GM21447 (cell line): ENCODE measurements around the gene CREB5.
A peak's percentile ranks its signal among the peaks of the same experiment; 100 is the strongest.

Source experiments
- ATAC-seq: cut with Tn5 transposase; IDR thresholded peaks from one replicate; pipeline ENCODE4 v1.9.1; 2021; ENCODE audit not compliant: unreplicated experiment

The CREB5 gene

GRCh38 chr7:28509251-28510025, 97.1 kb downstream of the CREB5 start:
- peak; percentile 83 for ATAC-seq

GRCh38 chr7:28510026-28510369, 97.7 kb downstream of the CREB5 start:
- ATAC-seq, result no peak

GRCh38 chr7:28512668-28513440, 100.5 kb downstream of the CREB5 start:
- ATAC-seq, result no peak

- no peak for ATAC-seq
Measured at GRCh38 chr7:28516390-28517172, 104.3 kb downstream of the CREB5 start.

GRCh38 chr7:28517206-28517605, 104.9 kb downstream of the CREB5 start:
- ATAC-seq, result no peak

- no peak for ATAC-seq
Measured at GRCh38 chr7:28517606-28518005, 105.3 kb downstream of the CREB5 start.

- ATAC-seq, result no peak
Measured at GRCh38 chr7:28520074-28521015, 108.0 kb downstream of the CREB5 start.

- no peak for ATAC-seq
Measured at GRCh38 chr7:28524978-28525377, 112.7 kb downstream of the CREB5 start.

GRCh38 chr7:28528899-28529298, 116.6 kb downstream of the CREB5 start:
- ATAC-seq, result no peak

GRCh38 chr7:28529755-28530154, 117.4 kb downstream of the CREB5 start:
- no peak for ATAC-seq

GRCh38 chr7:28530175-28530802, 118.0 kb downstream of the CREB5 start:
- ATAC-seq, result no peak

- no peak for ATAC-seq
Measured at GRCh38 chr7:28530803-28531175, 118.5 kb downstream of the CREB5 start.

GRCh38 chr7:28531291-28531690, 119.0 kb downstream of the CREB5 start:
- no peak for ATAC-seq

- no peak for ATAC-seq
Measured at GRCh38 chr7:28532181-28532580, 119.9 kb downstream of the CREB5 start.

- ATAC-seq, result no peak
Measured at GRCh38 chr7:28533267-28533666, 120.9 kb downstream of the CREB5 start.

- ATAC-seq, result no peak
Measured at GRCh38 chr7:28533731-28534531, 121.6 kb downstream of the CREB5 start.

- no peak for ATAC-seq
Measured at GRCh38 chr7:28536259-28536658, 123.9 kb downstream of the CREB5 start.

- ATAC-seq, result peak; percentile 97
Measured at GRCh38 chr7:28539289-28539981, 127.1 kb downstream of the CREB5 start.

- no peak for ATAC-seq
Measured at GRCh38 chr7:28542410-28542809, 130.1 kb downstream of the CREB5 start.
